B cell (primary cell): ENCODE data around the gene SIK3. TPM values are rescaled to one million over a fixed set of nuclear protein-coding genes. Genes with fewer than 3 reads are reported as not detected.
A peak's percentile ranks its signal among the peaks of the same experiment; 100 is the strongest.

Experiments used
- ATAC-seq: fragments of 200-7000 bp; cut with Tn5 transposase; one replicate; pipeline ENCODE4 v1.10.0; 2021; ENCODE audit warnings: low read depth, mild to moderate bottlenecking, moderate number of reproducible peaks, moderate library complexity
- CTCF ChIA-PET: fragments of 350-600 bp; sonication (Branson Sonifier 250); formaldehyde crosslinking; loops from one replicate; lab custom pipeline; 2021; ENCODE audit warnings: antibody characterized with exemption, inconsistent platforms; lab: Charles Lee
- POLR2A ChIA-PET: fragments of 350-600 bp; sonication (Branson Sonifier 250); formaldehyde crosslinking; loops from one replicate; lab custom pipeline; 2021; ENCODE audit warnings: antibody characterized with exemption; lab: Charles Lee
- DNase-seq: peaks from one replicate; pipeline ENCODE4 v3.0.0; 2013
- H2AFZ ChIP-seq: 2 replicates; pipeline ENCODE4 v1.6.1; 2012; ENCODE audit warnings: mild to moderate bottlenecking, low read depth, low read length; ENCODE audit not compliant: insufficient read depth, poor library complexity, severe bottlenecking
- H3K27ac ChIP-seq, 2 donors: 1 replicate in 1 of 2; 2 replicates in 1 of 2; pipeline ENCODE4 v1.5.1; 2012 to 2013; ENCODE audit warnings: low read length in 2 of 2, mild to moderate bottlenecking in 2 of 2, moderate library complexity in 1 of 2
- H3K27me3 ChIP-seq, 4 experiments: fragments of 200-600 bp in 1 of 4; sonication (generic) in 1 of 4; replicated peaks in 1 of 4; 1 replicate in 2 of 4; 2 replicates in 2 of 4; pipeline versions ENCODE4 v1.6.1 to v1.7.0; 2013 to 2016; ENCODE audit warnings: low read length in 3 of 4, mild to moderate bottlenecking in 2 of 4, mixed read lengths in 1 of 4, moderate library complexity in 1 of 4; ENCODE audit not compliant: insufficient read depth in 4 of 4, control insufficient read depth in 3 of 4; ENCODE audit errors: control extremely low read depth in 1 of 4
- H3K36me3 ChIP-seq, 2 experiments: replicated peaks in 1 of 2; 1 replicate in 1 of 2; 2 replicates in 1 of 2; pipeline versions ENCODE4 v1.6.1 to v1.7.1; 2013; ENCODE audit warnings: low read length in 1 of 2; ENCODE audit not compliant: insufficient read depth in 2 of 2, control insufficient read depth in 1 of 2; ENCODE audit errors: control extremely low read depth in 1 of 2, extremely low read depth in 1 of 2
- H3K4me1 ChIP-seq, 2 donors: fragments of 200-600 bp in 1 of 2; sonication (generic) in 1 of 2; 1 replicate in 1 of 2; 2 replicates in 1 of 2; pipeline versions ENCODE4 v1.5.1 to v1.6.1; 2013 to 2017; ENCODE audit warnings: low read length in 2 of 2; ENCODE audit not compliant: control insufficient read depth in 2 of 2, insufficient read depth in 2 of 2
- H3K4me2 ChIP-seq: replicated peaks from 2 replicates; pipeline ENCODE3; 2012; ENCODE audit warnings: mild to moderate bottlenecking, low read depth, low read length; ENCODE audit not compliant: poor library complexity, severe bottlenecking
- H3K4me3 ChIP-seq, 5 experiments: fragments of 200-600 bp in 1 of 5; sonication (generic) in 1 of 5; 1 replicate in 3 of 5; 2 replicates in 2 of 5; pipeline versions ENCODE4 v1.5.1 to v1.7.0; 2011 to 2016; ENCODE audit warnings: low read length in 4 of 5, mild to moderate bottlenecking in 4 of 5, low read depth in 2 of 5, control low read depth in 1 of 5, moderate library complexity in 1 of 5; ENCODE audit not compliant: insufficient read depth in 1 of 5; ENCODE audit errors: control extremely low read depth in 1 of 5, extremely low read depth in 1 of 5
- H3K79me2 ChIP-seq: fragments of 200-600 bp; sonication (generic); one replicate; pipeline ENCODE4 v1.6.0; 2016; ENCODE audit warnings: low read length; ENCODE audit not compliant: control insufficient read depth, insufficient read depth
- H3K9ac ChIP-seq: fragments of 200-600 bp; sonication (generic); 2 replicates; pipeline ENCODE4 v1.6.1; 2017; ENCODE audit warnings: mild to moderate bottlenecking, low read length, moderate library complexity
- H3K9me3 ChIP-seq, 3 donors: one replicate each; pipeline versions ENCODE4 v1.6.1 to v1.7.1; 2013; ENCODE audit warnings: low read length in 2 of 3; ENCODE audit not compliant: control insufficient read depth in 2 of 3, insufficient read depth in 1 of 3; ENCODE audit errors: control extremely low read depth in 1 of 3
- H4K20me1 ChIP-seq: 2 replicates; pipeline ENCODE4 v1.6.0; 2012; ENCODE audit warnings: mild to moderate bottlenecking, low read length; ENCODE audit not compliant: insufficient read depth, control insufficient read depth, poor library complexity, severe bottlenecking
- H3K27ac Mint-ChIP-seq: one replicate; pipeline ENCODE4 v1.8.0; 2021; ENCODE audit warnings: mixed read lengths
- H3K27me3 Mint-ChIP-seq: one replicate; pipeline ENCODE4 v1.8.0; 2021; ENCODE audit warnings: mixed read lengths
- H3K4me1 Mint-ChIP-seq: one replicate; pipeline ENCODE4 v1.8.0; 2021; ENCODE audit warnings: mixed read lengths
- H3K4me3 Mint-ChIP-seq: one replicate; pipeline ENCODE4 v1.8.0; 2021; ENCODE audit warnings: mixed read lengths
- H3K9me3 Mint-ChIP-seq: one replicate; pipeline ENCODE4 v1.8.0; 2022; ENCODE audit warnings: mixed read lengths; ENCODE audit not compliant: insufficient read depth
- CTCF ChIP-seq: fragments of 200-600 bp; IDR thresholded peaks from one replicate; pipeline ENCODE4 v1.8.0; 2022; ENCODE audit warnings: antibody characterized with exemption, mild to moderate bottlenecking
- EZH2 ChIP-seq: IDR thresholded peaks from 2 replicates; pipeline ENCODE4 v1.6.1; 2012; ENCODE audit warnings: borderline replicate concordance, low read depth, mild to moderate bottlenecking, moderate library complexity, low read length; ENCODE audit not compliant: insufficient read depth, poor library complexity, severe bottlenecking
- WGBS: methylation state at CpG from one replicate; pipeline ENCODE4 v1.1.5; 2013; ENCODE audit warnings: missing lambda C conversion rate; ENCODE audit not compliant: insufficient coverage; 5-methylcytosine and 5-hydroxymethylcytosine counted together
- intact Hi-C: fragments of 100-400 bp; cut with micrococcal nuclease; formaldehyde crosslinking; loops from one replicate; pipeline ENCODE4 v1.10.0; 2022
- polyA plus RNA-seq: library from polyadenylated mRNA; depleted of rRNA; stranded (reverse); fragments of >200 nt; gene quantifications from 2 replicates; pipeline ENCODE4 v1.2.3, GENCODE V29; 2012
- total RNA-seq, 2 donors: library from RNA; stranded (reverse); fragments of 120-200 nt in 1 of 2; gene quantifications; 1 replicate in 1 of 2; 2 replicates in 1 of 2; pipeline versions ENCODE4 v1.2.3 to v1.2.4, GENCODE V29; 2013 to 2022

The SIK3 gene
- total and polyA plus RNA-seq, 2 donors (not counting 1 experiment from before 2014, with no cell fraction given) = 36.5 to 180 TPM

- POLR2A ChIA-PET = no interaction called here
- Mint-ChIP-seq H3K4me3 (no peak overlapping the region), H3K27ac (no peak overlapping the region), H3K27me3 (no peaks in the 10 kb centered on the region), H3K4me1 (peaks cover 8% of the 10 kb centered on the region), H3K9me3 (no peaks in the 10 kb centered on the region)
- no peak for DNase-seq
- H3K4me3 ChIP-seq = no peak overlapping the region
- peaks cover 3 to 4% of the 10 kb centered on the region in 2 donors for H3K4me1 ChIP-seq
- intact Hi-C loops = no loop called here
- H3K27ac ChIP-seq = no peak overlapping the region
- TF ChIP-seq CTCF (no peak), EZH2 (no peak)
- no CpG with 5 or more reads among the region's 3 CpGs for WGBS
- H3K79me2 ChIP-seq = no peaks in the 10 kb centered on the region
- peaks cover 6 to 21% of the 10 kb centered on the region in 2 experiments for H3K36me3 ChIP-seq
- no peaks in the 10 kb centered on the region for H4K20me1 ChIP-seq
- H3K27me3 ChIP-seq = no peaks in the 10 kb centered on the region
- no peaks in the 10 kb centered on the region for H3K9me3 ChIP-seq
- no peak for ATAC-seq
- H3K4me2 ChIP-seq = no peak overlapping the region
- CTCF ChIA-PET = interaction anchor here (0.5 to 4.7 kb wide), 7 partner anchors 9 to 216 kb away, joined by 3 to 39 read pairs (median 3); no protein-coding TSS in a partner anchor
- no peak overlapping the region for H2AFZ ChIP-seq
- no peak overlapping the region for H3K9ac ChIP-seq
Observed at GRCh38 chr11:116888884-116889549, 209.2 kb downstream of the SIK3 start.

- Histone ChIP-seq H4K20me1 (no peaks in the 10 kb centered on the region), H2AFZ (no peak overlapping the region), H3K4me3 (no peak overlapping the region), H3K9me3 (no peaks in the 10 kb centered on the region), H3K36me3 (peaks cover 5 to 13% of the 10 kb centered on the region in 2 experiments), H3K4me1 (peaks cover 3 to 4% of the 10 kb centered on the region in 2 donors), H3K79me2 (no peaks in the 10 kb centered on the region), H3K27me3 (no peaks in the 10 kb centered on the region), H3K9ac (no peak overlapping the region), H3K4me2 (no peak overlapping the region), H3K27ac (no peak overlapping the region)
- H3K27ac Mint-ChIP-seq = peak overlapping the region; percentile 41
- H3K4me1 Mint-ChIP-seq = peaks cover 8% of the 10 kb centered on the region
- 100% methylated on average over 4 of the region's 5 CpGs for WGBS
- H3K27me3 Mint-ChIP-seq = no peaks in the 10 kb centered on the region
- ChIA-PET CTCF (interaction anchor here (0.5 to 4.7 kb wide), 5 partner anchors 8 to 217 kb away, joined by 3 to 39 read pairs (median 4); no protein-coding TSS in a partner anchor), POLR2A (no interaction called here)
- H3K9me3 Mint-ChIP-seq = no peaks in the 10 kb centered on the region
- no peak overlapping the region for H3K4me3 Mint-ChIP-seq
- DNase-seq (no peak), ATAC-seq (no peak)
- TF ChIP-seq EZH2 (no peak), CTCF (no peak)
- intact Hi-C loops = no loop called here
Observed at GRCh38 chr11:116888024-116888423, 210.2 kb downstream of the SIK3 start.
